Measurements from ENCODE around the gene CTNNAL1. TPM values are rescaled to one million over a fixed set of nuclear protein-coding genes. Genes with fewer than 3 reads are reported as not detected.

Gene CTNNAL1
- total RNA-seq, 4 donors from 2014 or later: 66.3 to 111 (median 83.1) TPM

GRCh38 chr9:109020113-109020512 is 6.8 kb upstream of the CTNNAL1 start:
- Histone ChIP-seq H3K27me3 (no peaks in the 10 kb centered on the region), H3K27ac (no peak overlapping the region), H3K9me3 (no peaks in the 10 kb centered on the region), H3K36me3 (peaks cover 0 to 27% of the 10 kb centered on the region in 2 donors), H3K4me1 (peaks cover 0 to 24% (median 0%) of the 10 kb centered on the region in 3 donors), H3K4me3 (no peak overlapping the region)
- TF ChIP-seq POLR2AphosphoS5 (IDR thresholded peaks at IDR 0.05) (no peak), CTCF (IDR thresholded peaks at IDR 0.05) (no peak), EP300 (IDR thresholded peaks at IDR 0.05) (no peak), POLR2A (IDR thresholded peaks at IDR 0.05) (no peak)
- WGBS, 2 donors (ENCODE audit: low coverage in 1 of 2): 86 to 91% methylated on average over 3 of the region's 3 CpGs
- ATAC-seq: no peak

GRCh38 chr9:109019420-109019819 is 6.1 kb upstream of the CTNNAL1 start:
- H3K36me3 ChIP-seq: peaks cover 0 to 27% of the 10 kb centered on the region in 2 donors
- H3K27me3 ChIP-seq: no peaks in the 10 kb centered on the region
- WGBS, 2 donors (ENCODE audit: low coverage in 1 of 2): 65 to 71% methylated on average over 3 of the region's 3 CpGs
- no peak overlapping the region for H3K4me3 ChIP-seq
- H3K27ac ChIP-seq: no peak overlapping the region
- no peak for ATAC-seq
- H3K4me1 ChIP-seq: peaks cover 0 to 25% (median 4%) of the 10 kb centered on the region in 3 donors
- no peaks in the 10 kb centered on the region for H3K9me3 ChIP-seq
- no peak for TF ChIP-seq CTCF (IDR thresholded peaks at IDR 0.05)
- TF ChIP-seq POLR2AphosphoS5 (IDR thresholded peaks at IDR 0.05): no peak
- TF ChIP-seq EP300 (IDR thresholded peaks at IDR 0.05): no peak
- no peak for TF ChIP-seq POLR2A (IDR thresholded peaks at IDR 0.05)

GRCh38 chr9:109017493-109017892 is 4.2 kb upstream of the CTNNAL1 start:
- H3K36me3 ChIP-seq: peaks cover 0 to 27% of the 10 kb centered on the region in 2 donors
- TF ChIP-seq EP300 (IDR thresholded peaks at IDR 0.05) (no peak), CTCF (IDR thresholded peaks at IDR 0.05) (no peak), POLR2A (IDR thresholded peaks at IDR 0.05) (no peak), POLR2AphosphoS5 (IDR thresholded peaks at IDR 0.05) (no peak)
- H3K4me3 ChIP-seq: no peak overlapping the region
- H3K27ac ChIP-seq: no peak overlapping the region
- H3K27me3 ChIP-seq: no peaks in the 10 kb centered on the region
- ATAC-seq: no peak
- H3K9me3 ChIP-seq: no peaks in the 10 kb centered on the region
- H3K4me1 ChIP-seq: peaks cover 0 to 23% (median 12%) of the 10 kb centered on the region in 3 donors
- WGBS, 2 donors (ENCODE audit: low coverage in 1 of 2): 86 to 91% methylated on average over 6 of the region's 6 CpGs

GRCh38 chr9:109017061-109017460 is 3.8 kb upstream of the CTNNAL1 start:
- Histone ChIP-seq H3K27me3 (no peaks in the 10 kb centered on the region), H3K27ac (no peak overlapping the region), H3K9me3 (no peaks in the 10 kb centered on the region), H3K36me3 (peaks cover 0 to 27% of the 10 kb centered on the region in 2 donors), H3K4me3 (no peak overlapping the region), H3K4me1 (peaks cover 0 to 25% (median 12%) of the 10 kb centered on the region in 3 donors)
- no peak for TF ChIP-seq POLR2A (IDR thresholded peaks at IDR 0.05)
- no peak for TF ChIP-seq EP300 (IDR thresholded peaks at IDR 0.05)
- no peak for TF ChIP-seq POLR2AphosphoS5 (IDR thresholded peaks at IDR 0.05)
- no peak for TF ChIP-seq CTCF (IDR thresholded peaks at IDR 0.05)
- ATAC-seq: no peak

- no peak for ATAC-seq
Observed at GRCh38 chr9:109016132-109016531, 2.8 kb upstream of the CTNNAL1 start.

More at GRCh38 chr9:109016132-109016531, 2.8 kb upstream of the CTNNAL1 start:
- H3K9me3 ChIP-seq: no peaks in the 10 kb centered on the region
- peaks cover 9 to 34% (median 13%) of the 10 kb centered on the region in 3 donors for H3K4me1 ChIP-seq
- no peak overlapping the region for H3K4me3 ChIP-seq
- H3K27me3 ChIP-seq: no peaks in the 10 kb centered on the region
- WGBS, 2 donors (ENCODE audit: low coverage in 1 of 2): 64 to 80% methylated on average over 1 of the region's 1 CpG
- H3K27ac ChIP-seq: no peak overlapping the region
- TF ChIP-seq POLR2AphosphoS5 (IDR thresholded peaks at IDR 0.05) (no peak), CTCF (IDR thresholded peaks at IDR 0.05) (no peak), EP300 (IDR thresholded peaks at IDR 0.05) (no peak), POLR2A (IDR thresholded peaks at IDR 0.05) (no peak)
- H3K36me3 ChIP-seq: peaks cover 0 to 26% of the 10 kb centered on the region in 2 donors
